GM18519 (cell line): ENCODE measurements around the gene DDR2.

ENCODE experiments used
- ATAC-seq: cut with Tn5 transposase; IDR thresholded peaks from one replicate; pipeline ENCODE4 v1.9.1; 2021; ENCODE audit warnings: mild to moderate bottlenecking, moderate library complexity; ENCODE audit not compliant: unreplicated experiment, low FRiP score

DDR2 gene

DNA sequence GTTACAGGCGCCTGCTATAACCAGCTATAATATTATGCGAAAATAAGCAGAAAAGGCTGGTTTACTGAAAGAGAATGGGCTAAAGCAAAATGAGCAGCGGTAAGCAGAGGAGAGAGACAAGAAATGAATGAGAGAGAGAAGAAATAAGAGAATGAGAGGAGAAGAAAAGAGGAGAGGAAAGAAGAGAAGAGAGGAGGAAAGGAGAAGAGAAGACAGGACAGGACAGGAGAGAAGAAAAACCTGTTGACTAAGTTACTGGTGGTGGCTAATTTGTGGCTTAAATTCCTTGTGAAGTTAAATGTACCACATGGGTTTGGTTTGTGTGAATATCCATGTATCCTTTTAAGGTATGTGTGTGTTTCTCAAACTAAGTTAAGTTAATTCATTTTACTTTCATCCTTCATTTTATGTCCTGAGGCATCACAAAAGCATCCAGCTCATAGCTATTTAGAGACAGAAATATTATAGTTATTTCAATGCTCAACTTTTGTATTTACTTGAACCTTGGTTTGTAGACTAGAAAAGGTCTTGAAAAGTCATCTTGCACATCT is 3.1 kb upstream of the DDR2 start:
- ATAC-seq = no peak

DNA sequence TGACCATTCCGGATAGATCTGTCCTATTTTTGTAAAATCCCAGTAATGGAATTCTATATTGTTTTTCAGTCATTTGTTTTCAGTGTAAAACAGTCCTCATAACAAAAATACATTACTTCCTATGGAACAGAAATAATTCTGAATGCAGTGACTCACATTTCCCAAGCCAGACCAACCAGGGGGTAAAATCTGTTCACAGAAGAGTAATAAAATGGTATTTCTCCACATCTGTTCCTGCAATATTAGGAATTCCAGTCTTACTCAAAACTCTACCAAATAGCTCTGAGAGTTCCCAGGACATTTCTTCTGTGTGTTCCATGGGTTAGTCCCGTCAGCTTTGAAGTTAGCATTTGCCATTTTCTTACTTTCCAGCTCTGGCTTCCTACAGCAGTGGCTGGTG is 2.6 kb upstream of the DDR2 start:
- ATAC-seq = no peak

DNA sequence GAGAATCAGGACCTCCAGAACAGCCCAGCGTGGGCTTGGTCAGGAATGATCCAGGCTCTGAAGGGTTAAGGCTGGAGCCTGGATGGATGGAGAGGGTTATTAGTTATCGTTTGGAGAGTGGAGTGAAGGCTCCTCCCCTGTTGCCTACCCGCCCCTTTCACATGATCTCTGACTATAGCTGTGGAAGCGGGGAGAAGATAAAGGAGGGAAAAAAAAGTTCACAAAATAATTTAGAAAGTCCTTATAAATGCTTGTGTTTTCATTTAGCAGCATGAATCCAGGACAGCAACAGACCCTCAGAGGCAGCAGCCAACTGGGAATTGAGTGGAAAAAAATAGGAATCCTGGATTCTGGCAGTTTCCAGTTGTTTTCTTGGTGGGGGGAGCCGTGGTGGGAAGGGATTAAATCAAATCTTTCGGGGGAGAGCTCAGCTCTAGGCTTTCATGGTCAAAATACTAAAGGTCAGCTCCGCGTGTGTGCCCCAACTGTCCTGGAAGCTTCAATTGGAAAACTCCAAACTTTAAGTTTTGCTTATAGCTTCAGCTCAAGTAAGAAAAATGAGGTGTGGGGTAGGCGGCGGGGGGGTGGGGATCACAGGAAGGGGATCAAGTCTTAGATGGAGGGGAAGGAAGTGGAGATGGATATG is 595 bp upstream of the DDR2 start:
- peak; percentile 2 for ATAC-seq

DNA sequence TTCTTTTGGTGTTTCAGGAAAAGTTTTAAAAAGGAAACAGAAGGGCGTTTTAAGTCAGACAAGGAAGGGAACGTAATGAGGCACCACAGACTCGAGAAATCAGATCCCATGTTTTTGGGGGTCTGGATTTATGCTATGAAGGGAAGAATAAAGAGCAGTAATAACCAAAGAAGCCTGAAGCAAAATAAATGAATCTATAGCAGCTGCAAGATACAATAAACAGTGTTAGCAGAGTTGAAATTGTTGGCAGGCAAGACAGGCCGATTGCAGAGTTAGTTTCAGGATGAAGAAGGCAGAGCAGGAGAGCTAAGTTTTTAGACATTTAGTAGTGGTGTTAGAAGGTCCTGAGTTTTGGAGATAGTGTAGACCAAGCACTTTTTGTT is 425 bp downstream of the DDR2 start:
- ATAC-seq = no peak

DNA sequence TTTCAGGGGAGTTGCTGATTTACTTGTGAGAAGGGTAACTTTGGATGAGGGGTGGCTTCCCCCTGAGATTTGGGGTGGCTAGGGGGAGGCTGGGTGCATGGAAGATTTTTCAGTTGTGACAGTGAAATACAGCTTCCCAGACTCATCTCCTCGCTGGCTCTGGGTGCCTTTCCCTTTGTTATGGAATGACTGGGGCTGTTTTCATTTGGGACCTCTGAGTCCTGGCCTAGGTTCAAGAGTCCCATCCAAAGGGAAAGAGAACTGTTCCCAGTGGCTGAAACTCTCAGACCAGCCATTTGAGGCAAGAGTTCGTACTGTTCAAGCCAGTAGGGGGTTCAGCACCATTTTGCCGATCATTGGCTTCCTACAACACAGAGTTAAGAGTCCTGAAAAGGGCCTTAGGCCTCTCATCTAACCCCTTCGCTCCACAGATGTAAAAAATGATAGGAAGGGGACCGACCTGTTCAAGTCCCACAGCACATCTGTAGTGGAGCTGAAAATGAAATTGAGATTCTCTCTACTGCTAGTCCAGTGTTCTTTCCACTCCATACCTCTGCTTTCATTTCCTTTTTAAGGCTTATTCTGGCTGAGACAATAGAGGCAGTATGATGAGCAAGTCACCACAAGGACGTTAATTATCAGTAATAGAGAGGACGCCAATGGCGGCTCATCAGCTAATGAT is 958 bp downstream of the DDR2 start:
- ATAC-seq = peak; percentile 72

DNA sequence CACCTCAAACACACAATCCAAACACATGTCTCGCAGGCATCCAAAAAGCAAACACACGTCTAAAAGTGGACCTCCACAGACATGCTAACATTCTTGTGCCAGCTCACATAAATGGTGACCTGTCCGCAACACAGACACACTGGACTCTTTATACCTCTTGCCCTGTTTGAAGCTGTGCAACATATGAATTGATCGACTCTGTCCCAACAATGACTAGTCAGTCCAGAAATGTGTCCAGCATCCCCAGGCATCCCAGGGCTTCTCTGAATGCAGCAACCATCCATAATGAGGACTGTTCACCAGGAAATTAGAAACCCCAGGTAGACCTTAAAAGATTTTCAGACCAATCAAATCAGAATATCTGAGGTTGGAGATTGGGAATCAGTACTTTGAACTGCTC is 3.2 kb downstream of the DDR2 start:
- no peak for ATAC-seq

DNA sequence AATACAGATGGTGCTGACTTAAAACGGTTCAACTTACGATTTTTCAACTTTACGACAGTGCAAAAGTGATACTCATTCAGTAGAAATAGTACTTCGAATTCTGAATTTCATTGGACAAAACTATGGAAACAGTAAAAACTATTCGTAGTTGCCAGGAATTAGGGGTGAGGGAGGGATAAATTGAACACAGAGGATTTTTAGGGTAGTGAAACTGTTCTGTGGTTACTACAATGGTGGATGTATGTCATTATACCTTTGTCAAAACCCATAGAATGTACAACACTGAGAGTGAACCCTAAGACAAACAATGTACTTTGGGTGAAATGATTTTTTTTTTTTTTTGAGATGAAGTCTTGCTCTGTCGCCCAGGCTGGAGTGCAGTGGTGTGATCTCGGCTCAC is 7.5 kb downstream of the DDR2 start:
- peak; percentile 73 for ATAC-seq

DNA sequence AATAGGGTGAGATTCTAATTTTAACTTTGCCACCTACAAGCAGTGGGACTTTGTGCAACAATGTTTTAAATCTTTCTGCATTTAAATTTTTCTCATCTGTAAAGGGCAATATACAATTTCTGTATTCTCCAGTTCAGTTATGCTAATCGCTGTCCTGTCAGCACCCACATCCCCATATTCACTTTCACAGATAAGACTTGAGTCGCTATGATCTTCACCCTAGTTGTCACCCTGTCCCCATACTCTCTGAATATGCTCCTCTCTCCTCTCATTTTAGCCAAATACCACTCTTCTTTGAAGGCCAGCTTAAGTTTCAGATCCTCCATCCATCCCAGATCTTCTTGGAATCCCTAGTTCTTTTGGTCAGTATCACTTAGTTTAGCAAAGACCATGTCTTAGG is 8.8 kb downstream of the DDR2 start:
- no peak for ATAC-seq

DNA sequence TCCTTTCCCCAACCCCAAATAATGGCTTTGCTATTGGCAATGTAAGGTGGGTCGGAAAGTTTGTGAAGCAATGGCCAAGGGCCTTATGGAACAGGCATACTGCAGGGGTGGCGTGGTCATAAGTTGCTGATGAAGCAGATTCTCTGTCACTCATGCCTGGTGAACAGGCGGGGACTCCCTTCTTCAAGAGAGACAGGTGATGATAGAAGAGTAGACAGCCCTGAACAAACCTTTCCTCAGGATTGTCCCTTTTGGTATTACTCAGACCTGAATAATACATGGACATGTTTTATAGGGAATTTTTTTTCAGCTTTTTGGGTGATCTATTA is 12.7 kb downstream of the DDR2 start:
- no peak for ATAC-seq

DNA sequence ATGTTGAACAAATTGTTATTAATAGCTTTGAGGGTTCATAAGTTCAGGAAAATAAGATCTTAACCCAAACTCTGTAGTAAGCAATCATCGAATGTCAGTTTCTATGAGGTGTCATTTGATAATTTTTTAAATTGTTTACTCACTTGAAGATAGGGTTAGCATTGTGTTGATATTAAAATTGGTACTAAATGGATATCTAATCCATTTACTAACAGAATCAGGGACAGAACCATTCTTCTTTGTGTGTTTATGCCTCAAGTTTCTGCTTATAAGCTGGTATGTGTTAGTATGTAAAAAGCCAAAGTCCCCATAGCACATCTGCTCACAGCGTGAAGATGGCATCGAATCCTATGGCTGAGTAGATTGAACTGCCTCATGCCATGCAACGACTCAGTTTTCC is 13.4 kb downstream of the DDR2 start:
- ATAC-seq = no peak

DNA sequence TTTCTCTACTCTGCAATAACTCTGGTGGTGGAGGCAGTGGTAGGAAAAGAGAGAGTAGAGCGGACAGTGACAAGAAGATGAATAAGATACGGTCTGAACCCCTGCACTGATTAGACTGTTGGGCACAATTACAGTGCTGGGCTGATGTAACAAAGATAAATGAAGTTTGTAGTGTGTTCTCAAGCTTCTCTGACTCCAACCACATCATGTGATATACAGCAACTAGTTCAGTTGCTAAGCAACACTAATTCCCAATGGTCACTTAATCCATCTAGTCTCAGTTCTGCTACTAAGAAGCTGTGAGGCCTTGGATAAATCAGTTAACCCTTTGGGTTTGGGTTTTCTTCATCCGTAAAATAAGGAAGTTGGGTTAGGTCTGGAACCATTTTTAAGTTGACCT is 17.3 kb downstream of the DDR2 start:
- no peak for ATAC-seq

DNA sequence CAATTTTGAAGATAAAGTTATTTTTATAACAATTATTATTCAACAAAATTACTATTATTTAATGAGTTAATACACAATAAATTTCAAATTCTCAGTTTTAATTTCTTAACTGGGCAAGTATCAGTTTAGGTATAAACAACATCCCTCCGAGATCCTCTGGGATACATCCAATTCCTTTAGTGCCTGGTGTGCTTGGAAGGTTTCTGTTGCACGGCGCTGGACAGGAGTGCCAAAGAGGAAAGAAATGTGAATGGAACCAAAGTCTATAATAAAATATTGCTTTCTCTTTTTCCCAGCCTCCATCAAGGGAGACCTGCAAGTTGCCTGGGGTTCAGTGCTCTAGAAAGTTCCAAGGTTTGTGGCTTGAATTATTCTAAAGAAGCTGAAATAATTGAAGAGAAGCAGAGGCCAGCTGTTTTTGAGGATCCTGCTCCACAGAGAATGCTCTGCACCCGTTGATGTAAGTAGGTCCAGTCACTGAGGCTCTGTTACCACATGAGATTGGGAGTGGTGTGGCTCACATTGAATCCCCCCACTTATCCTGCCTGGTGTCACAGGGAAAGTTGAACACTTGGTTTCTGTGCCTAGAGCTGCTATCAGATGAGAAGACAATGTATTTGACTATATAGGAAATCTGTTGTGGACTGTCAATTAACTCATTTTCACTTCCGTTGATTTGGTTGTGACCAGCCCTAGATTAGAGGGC is 22.8 kb downstream of the DDR2 start:
- ATAC-seq = no peak

DNA sequence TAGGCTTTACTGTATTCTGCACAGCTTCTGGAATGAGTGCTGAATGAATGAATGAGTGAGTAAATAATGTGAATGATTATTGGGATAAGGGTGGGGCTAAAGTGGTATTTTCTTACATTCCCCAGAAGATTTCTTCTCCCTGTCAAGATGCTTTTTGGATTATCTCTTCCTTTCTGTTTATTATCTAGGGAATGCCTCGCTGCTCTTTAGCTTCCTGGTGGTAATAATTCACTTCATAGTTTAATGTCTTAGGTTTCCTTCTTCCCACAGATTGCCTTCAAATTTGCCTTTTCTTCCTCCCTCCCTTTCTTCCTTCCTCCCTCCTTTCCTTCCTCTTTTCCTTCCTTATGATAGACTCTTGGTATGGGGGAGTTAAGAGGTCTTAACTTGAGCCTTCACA is 24.0 kb downstream of the DDR2 start:
- no peak for ATAC-seq

DNA sequence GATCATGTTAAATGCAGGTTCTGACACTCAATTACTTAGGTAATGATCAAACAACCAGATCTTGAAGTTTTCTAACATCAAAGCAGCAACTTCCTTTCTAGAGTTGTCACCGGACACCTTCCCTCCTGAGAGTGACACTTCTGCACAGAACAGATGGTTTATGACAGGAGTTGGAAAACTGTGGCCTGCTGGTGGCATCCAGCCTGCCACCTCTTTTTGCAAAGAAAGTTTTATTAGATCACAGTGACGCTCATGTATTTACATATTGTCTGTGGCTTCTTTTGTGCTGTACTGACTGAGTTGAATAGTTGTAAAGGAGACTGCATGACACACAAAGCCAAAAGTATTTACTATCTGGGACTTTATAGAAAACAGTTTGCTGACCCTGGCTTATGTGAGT is 28.3 kb downstream of the DDR2 start:
- ATAC-seq = no peak

DNA sequence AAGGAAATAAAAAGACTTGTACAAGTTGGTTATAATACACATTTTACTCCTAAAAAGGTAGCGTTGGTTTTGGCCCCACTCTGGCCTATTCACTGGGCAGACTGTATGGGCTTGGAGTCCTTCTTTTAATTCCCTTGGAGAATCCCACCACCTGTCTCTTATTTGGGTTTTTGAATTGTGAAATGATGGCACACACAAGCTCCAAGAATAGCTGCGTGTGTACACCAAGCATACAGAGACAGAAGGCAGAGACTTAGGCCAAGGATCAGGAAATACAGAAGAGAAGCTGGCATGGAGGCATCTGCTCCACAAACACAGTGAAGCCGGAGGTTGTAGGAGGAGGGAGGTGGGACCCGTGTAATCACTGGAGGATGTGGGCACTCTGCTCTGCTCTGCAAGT is 29.1 kb downstream of the DDR2 start:
- no peak for ATAC-seq

DNA sequence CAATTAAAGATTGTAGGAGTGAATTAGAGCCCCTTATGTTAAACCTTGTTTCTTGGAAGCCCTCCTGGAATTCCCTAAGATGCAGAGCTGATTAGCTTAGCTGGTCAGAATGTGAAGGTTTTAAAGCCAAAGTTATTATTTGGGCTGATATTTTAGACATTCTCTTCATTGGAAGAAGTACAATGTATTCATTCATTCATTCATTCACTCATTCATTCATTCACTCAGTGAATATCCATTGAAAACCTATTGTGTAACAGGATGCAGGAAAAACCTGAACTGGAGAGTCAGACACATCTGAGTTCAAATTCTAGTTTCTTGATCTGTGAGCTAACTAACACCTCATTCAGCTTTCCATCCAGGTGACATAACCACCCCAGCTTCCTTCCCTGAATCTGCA is 29.7 kb downstream of the DDR2 start:
- no peak for ATAC-seq

DNA sequence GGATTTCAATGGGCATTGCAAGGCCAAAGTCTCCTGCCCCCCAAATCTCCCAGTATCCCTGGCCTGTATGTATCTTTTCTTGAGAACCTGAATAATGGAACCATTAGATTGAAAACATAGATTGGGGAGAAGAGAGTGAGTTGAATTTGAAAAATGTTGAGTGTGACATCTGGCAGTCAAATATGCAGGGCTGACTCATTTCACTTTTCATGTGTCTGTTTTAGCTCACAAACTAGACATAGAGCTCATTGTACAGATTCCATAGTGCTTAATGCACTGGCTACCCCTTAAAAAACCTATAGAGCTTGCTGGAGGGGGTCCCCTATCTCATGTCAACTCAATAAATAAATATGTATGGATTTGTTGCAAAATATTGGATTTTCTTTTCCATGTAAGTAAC is 30.8 kb downstream of the DDR2 start:
- ATAC-seq = peak; percentile 69

DNA sequence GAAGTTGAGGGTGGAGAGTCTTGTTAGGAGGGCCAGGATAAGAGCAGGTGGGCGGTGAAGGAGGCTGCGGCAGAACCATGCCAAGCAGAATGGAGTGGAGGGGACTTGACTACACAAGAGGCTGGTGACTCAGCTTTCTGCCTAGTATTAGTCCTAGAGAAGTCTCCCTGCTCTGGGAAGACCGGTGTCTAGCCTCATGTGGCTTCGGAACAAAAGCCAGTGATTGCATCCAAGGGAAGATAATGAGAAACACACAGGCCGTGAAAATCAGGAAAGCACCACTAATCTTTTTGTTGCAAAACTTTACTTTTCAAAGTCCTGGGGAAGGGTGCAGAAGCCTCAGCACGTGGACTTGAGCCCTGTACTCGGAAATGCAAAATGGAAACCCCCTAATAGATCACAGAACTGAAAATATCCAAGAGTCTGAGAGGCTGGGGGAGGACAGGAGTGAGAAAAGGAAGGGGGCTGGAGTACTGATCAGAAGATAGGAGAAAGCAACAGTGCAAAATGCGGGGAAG is 31.4 kb downstream of the DDR2 start:
- no peak for ATAC-seq

DNA sequence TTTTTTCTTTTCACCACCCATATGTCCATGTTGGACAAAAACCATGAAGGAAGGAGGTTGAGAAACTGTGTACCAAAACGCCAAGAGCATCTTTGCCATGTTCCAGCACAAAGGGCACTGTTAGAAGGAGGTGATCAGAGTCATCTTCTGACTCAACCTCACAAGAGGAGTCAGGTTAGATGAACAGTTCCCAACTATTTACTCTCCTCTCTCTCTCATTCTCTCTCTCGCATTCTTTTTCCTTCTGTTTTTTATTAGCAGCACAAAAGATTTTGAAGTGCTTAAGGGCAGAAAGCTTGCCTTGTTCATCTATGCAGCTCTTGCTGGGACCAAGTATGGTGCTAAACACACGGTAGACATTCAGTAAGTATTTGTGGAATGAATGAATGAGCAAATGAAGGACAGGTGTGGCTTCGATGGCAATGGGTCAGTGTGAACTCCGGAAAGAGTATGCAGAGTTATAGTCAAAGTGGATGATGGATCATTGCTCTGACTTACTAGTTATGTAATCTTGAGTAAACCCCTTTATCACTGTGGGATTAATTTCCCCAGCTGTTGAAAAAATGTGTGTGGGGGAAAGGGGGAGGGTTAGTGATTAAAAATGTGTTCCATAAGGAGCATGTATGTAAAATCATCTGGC is 33.9 kb downstream of the DDR2 start:
- no peak for ATAC-seq

DNA sequence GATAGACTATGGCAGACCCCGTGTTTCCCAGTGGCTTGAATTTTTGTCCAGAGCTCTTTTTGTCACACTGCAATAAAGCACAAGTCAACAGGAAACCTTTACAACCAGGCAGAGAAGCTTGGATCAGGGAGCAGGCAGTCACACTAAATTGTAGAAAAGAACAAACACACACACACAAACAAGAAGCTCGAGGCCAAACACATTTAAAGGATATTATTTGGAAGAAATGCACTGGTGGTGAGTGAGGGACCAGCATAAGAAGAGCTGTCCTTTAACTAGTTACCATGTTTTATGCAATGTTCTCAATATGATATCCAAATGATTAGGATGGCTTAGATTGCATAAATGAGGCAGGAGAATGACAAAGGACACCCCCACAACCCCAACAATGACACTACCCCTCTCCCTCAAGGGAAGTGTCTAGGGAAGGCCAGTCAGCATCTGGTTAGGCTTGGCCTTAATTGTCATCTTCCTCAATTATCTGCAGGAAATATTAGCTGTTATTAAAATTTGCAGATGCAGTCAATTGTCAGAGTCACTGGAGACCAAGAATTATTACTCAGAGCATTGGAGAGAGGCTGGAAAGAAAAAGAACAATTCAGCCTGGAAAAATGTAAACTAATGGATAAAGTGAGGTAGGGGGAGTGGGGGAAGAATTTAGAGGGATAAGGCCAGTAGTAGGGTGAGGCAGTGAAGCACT is 35.3 kb downstream of the DDR2 start:
- no peak for ATAC-seq
